ENCODE results near the gene FOXJ2. TPM values are rescaled to one million over a fixed set of nuclear protein-coding genes. Genes with fewer than 3 reads are reported as not detected.

FOXJ2 gene
- total RNA-seq, 2 experiments from 2014 or later = 17.6 to 17.7 TPM

DNA sequence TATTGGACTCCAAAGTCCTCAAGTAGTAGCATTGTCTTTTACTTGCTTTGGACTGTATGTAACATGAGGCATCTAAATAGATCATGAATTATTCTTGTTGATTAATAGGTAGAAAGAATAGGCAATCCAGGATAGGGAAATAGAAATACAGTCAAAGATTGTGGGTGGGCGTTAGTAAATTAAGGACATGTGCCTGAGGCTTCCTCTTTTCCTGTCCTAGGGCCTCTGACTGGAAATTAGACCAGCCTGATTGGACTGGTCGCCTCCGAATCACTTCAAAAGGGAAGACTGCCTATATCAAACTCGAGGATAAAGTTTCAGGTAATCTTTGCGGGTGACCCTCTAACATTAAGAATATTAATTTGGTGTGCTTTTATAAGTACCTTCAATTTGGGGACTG, 57.2 kb downstream of the FOXJ2 start:
- Mint-ChIP-seq H3K9me3 (no peaks in the 10 kb centered on the region), H3K27me3 (ENCODE audit: low read depth) (no peaks in the 10 kb centered on the region), H3K4me1 (ENCODE audit: low read depth) (peaks cover 34% of the 10 kb centered on the region), H3K27ac (no peak overlapping the region), H3K4me3 (no peak overlapping the region), H3K36me3 (ENCODE audit: low read depth) (peaks cover 47% of the 10 kb centered on the region)
- no peak for DNase-seq
- intact Hi-C loops (cut with micrococcal nuclease) = loop anchor here (10.0 kb wide), 1 partner anchor 1135 kb away; the partner anchor contains the start of gene PTPN6
- CTCF ChIA-PET = no interaction called here

DNA sequence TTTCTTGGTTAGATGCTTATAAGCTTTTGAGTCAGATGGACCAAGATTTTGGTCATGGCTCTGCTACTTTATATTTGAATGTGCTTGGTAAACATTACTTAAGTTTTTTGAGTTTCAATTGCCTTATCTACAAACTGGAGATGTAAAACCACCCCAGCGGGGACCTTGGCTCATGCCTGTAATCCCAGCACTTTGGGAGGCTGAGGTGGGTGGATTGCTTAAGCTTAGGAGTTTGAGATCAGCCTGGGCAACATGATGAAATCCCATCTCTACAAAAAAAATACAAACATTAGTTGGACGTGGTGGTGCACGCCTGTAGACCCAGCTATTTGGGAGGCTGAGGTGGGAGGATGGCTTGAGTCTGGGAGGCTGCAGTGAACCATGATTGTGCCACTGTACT, 60.8 kb downstream of the FOXJ2 start:
- intact Hi-C loops (cut with micrococcal nuclease) = no loop called here
- no peak overlapping the region for H3K27ac Mint-ChIP-seq

DNA sequence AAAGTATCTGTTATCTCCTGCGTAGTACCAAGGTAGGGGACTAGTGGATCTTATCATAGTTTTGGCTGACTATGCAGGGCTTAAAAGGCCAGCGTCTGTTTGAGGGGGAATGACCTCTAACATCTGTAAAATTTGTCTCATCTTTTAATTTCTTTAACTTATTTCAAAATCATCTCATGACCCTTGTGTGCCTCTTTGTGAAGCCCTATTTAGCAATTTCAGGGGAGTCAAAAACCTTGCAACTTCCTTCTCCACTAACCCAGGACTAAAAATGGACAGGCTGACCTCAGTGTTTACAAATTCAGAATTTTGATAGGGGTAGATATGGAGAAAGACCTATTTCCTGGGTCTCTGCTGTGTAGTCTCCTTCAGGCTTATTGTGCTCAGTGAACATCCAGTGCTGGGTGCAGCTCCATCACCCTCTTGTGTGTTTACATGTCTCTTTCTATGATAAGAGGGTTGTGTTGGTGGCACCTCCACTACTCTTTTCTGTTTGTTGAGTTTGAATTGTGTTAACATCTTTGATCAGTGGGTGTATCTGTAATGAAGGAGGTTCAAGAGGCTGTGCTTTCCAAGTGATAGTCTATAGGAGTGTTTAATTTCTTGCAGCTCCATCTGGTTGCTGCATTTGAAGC, 63.9 kb downstream of the FOXJ2 start:
- H3K36me3 Mint-ChIP-seq (ENCODE audit: low read depth) = peaks cover 52% of the 10 kb centered on the region
- no peaks in the 10 kb centered on the region for H3K27me3 Mint-ChIP-seq (ENCODE audit: low read depth)

More for the DNA sequence above, 60.8 kb downstream of the FOXJ2 start:
- H3K4me3 Mint-ChIP-seq = no peak overlapping the region
- DNase-seq = no peak
- H3K9me3 Mint-ChIP-seq = no peaks in the 10 kb centered on the region
- CTCF ChIA-PET = interaction anchor here (0.8 kb wide), 1 partner anchor 100 kb away, joined by 3 read pairs; no protein-coding TSS in a partner anchor
- H3K27me3 Mint-ChIP-seq (ENCODE audit: low read depth) = no peaks in the 10 kb centered on the region
- H3K4me1 Mint-ChIP-seq (ENCODE audit: low read depth) = peaks cover 7% of the 10 kb centered on the region
- H3K36me3 Mint-ChIP-seq (ENCODE audit: low read depth) = peaks cover 58% of the 10 kb centered on the region

DNA sequence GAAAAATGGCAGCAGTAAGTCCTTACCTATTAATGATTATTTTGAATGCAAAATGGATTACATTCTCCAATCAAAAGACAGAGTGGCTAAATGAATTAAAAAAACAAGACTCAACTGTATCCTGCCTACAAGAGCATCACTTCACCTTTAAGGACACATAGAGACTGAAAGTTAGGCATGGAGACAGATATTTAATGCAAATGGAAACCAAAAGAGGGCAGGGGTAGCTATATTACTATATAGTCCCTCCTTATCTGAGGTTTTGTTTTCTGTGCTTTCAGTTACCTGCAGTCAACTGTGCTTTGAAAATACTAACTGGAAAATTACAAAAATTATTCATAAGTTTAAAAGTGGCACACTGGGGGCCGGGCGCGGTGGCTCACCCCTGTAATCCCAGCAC, 66.7 kb downstream of the FOXJ2 start:
- DNase-seq = no peak
- Mint-ChIP-seq H3K36me3 (ENCODE audit: low read depth) (peaks cover 36% of the 10 kb centered on the region), H3K27ac (peak overlapping the region; percentile 39), H3K4me3 (no peak overlapping the region), H3K27me3 (ENCODE audit: low read depth) (no peaks in the 10 kb centered on the region), H3K4me1 (ENCODE audit: low read depth) (peaks cover 6% of the 10 kb centered on the region), H3K9me3 (no peaks in the 10 kb centered on the region)
- intact Hi-C loops (cut with micrococcal nuclease) = no loop called here
- CTCF ChIA-PET = no interaction called here

More for the DNA sequence above, 63.9 kb downstream of the FOXJ2 start:
- CTCF ChIA-PET = interaction anchor here (0.7 kb wide), 2 partner anchors 97 to 141 kb away, joined by 3 read pairs; no protein-coding TSS in a partner anchor
- H3K4me3 Mint-ChIP-seq = no peak overlapping the region
- no peaks in the 10 kb centered on the region for H3K9me3 Mint-ChIP-seq
- intact Hi-C loops (cut with micrococcal nuclease) = no loop called here
- peaks cover 6% of the 10 kb centered on the region for H3K4me1 Mint-ChIP-seq (ENCODE audit: low read depth)
- H3K27ac Mint-ChIP-seq = no peak overlapping the region
- no peak for DNase-seq

Other genes starting within 250 kb of the FOXJ2 start
- gene NANOG, start 243.3 kb upstream of the FOXJ2 start, total RNA-seq = not detected
- 1 to 10 TPM; 8.8 to 9.8 TPM for gene SLC2A14, start 159.8 kb upstream of the FOXJ2 start, total RNA-seq
- gene SLC2A3, start 96.5 kb upstream of the FOXJ2 start, total RNA-seq = 100 to 1,000 TPM; 392 to 394 TPM
- under 1 TPM; 0.21 to 0.25 TPM for gene C3AR1, start 33.6 kb downstream of the FOXJ2 start, total RNA-seq
- 10 to 100 TPM; 30.2 to 32.0 TPM for gene NECAP1, start 49.6 kb downstream of the FOXJ2 start, total RNA-seq
- gene CLEC4A, start 90.9 kb downstream of the FOXJ2 start, total RNA-seq = 1 to 10 TPM; 1.2 TPM
- gene ZNF705A, start 124.3 kb downstream of the FOXJ2 start, total RNA-seq = not detected
- gene FAM90A1, start 194.9 kb downstream of the FOXJ2 start, total RNA-seq = under 1 TPM; 0.21 to 0.30 TPM

All from activated naive CD4-positive, alpha-beta T cell treated with anti-CD3 and anti-CD28 coated beads for 36 hours (primary cell).